AG04450 (cell line): ENCODE measurements around the gene BNIP1. TPM values are rescaled to one million over a fixed set of nuclear protein-coding genes. Genes with fewer than 3 reads are reported as not detected.

Experiments used
- CTCF ChIA-PET: fragments of 300-600, 350-600 bp; formaldehyde crosslinking; extraction: SDS; loops from one replicate; lab custom pipeline; 2022; ENCODE audit warnings: antibody characterized with exemption, inconsistent platforms; lab: Charles Lee
- POLR2A ChIA-PET: fragments of 350-600 bp; formaldehyde crosslinking; extraction: SDS; loops from one replicate; lab custom pipeline; 2021; ENCODE audit warnings: antibody characterized with exemption, inconsistent platforms; lab: Yijun Ruan, JAX
- DNase-seq: peaks from one replicate; pipeline ENCODE4 v3.0.0-alpha.2; 2011; ENCODE audit warnings: low read depth, low spot score
- H3K27ac ChIP-seq: one replicate; pipeline ENCODE4 v1.5.1; 2012; ENCODE audit warnings: low read depth, low read length, control low read depth
- H3K27me3 ChIP-seq: one replicate; pipeline ENCODE4 v1.6.0; 2012; ENCODE audit warnings: low read length; ENCODE audit not compliant: control insufficient read depth, insufficient read depth
- H3K4me3 ChIP-seq: 2 replicates; pipeline ENCODE4 v1.5.1; 2011; ENCODE audit warnings: mild to moderate bottlenecking, low read depth, low read length, control low read depth
- H3K9me3 ChIP-seq: 2 replicates; pipeline ENCODE4 v1.5.1; 2012; ENCODE audit warnings: low read length; ENCODE audit not compliant: control insufficient read depth, insufficient read depth
- CTCF ChIP-seq: IDR thresholded peaks from 2 replicates; pipeline ENCODE4 v1.5.1; 2011; ENCODE audit warnings: low read depth, low read length, control low read depth, inconsistent platforms
- polyA plus RNA-seq: library from polyadenylated mRNA; depleted of rRNA; stranded (reverse); fragments of >200 nt; gene quantifications from 2 replicates; pipeline ENCODE4 v1.2.3, GENCODE V29; 2011

Gene BNIP1
- polyA plus RNA-seq, 1 experiment: 23.5 TPM

GRCh38 chr5:173159256-173159655 is 14.9 kb downstream of the BNIP1 start:
- Histone ChIP-seq H3K27me3 (no peaks in the 10 kb centered on the region), H3K27ac (no peak overlapping the region), H3K9me3 (no peaks in the 10 kb centered on the region), H3K4me3 (no peak overlapping the region)
- CTCF ChIA-PET: interaction anchor here (1.4 kb wide), 1 partner anchor 181 kb away, joined by 5 read pairs; no protein-coding TSS in a partner anchor
- TF ChIP-seq CTCF: no peak
- POLR2A ChIA-PET: no interaction called here
- DNase-seq: no peak

DNA sequence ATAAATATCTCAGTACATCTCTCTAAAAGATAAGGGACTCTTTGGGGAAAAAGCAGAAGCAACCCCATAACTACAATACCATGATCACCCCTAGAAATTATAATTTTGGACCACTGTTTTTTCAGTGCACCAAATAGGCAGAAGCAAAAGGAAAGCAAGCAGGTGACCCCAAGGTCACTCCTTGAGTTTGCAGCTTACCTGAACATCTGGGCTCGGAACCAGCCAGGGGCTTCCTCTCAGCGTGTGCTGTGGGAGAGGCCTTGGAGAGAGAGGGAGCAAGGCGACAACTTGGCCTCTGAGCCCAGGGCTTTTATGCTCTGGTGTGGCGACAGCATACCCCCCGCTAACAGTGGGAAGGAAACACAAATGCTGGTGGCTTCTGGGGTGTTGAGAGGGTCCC is 16.8 kb downstream of the BNIP1 start:
- Histone ChIP-seq H3K9me3 (no peaks in the 10 kb centered on the region), H3K4me3 (no peak overlapping the region), H3K27me3 (no peaks in the 10 kb centered on the region), H3K27ac (no peak overlapping the region)
- TF ChIP-seq CTCF: no peak
- no peak for DNase-seq
- ChIA-PET POLR2A (no interaction called here), CTCF (no interaction called here)

GRCh38 chr5:173163219-173163618 is 18.9 kb downstream of the BNIP1 start:
- no peak overlapping the region for H3K27ac ChIP-seq
- no peak for DNase-seq
- TF ChIP-seq CTCF: no peak
- H3K4me3 ChIP-seq: no peak overlapping the region
- POLR2A ChIA-PET: no interaction called here
- CTCF ChIA-PET: interaction anchor here (0.7 kb wide), 1 partner anchor 131 kb away, joined by 3 read pairs; no protein-coding TSS in a partner anchor
- H3K9me3 ChIP-seq: no peaks in the 10 kb centered on the region
- no peaks in the 10 kb centered on the region for H3K27me3 ChIP-seq

- TF ChIP-seq CTCF: no peak
- H3K27ac ChIP-seq: no peak overlapping the region
- no peaks in the 10 kb centered on the region for H3K27me3 ChIP-seq
- H3K4me3 ChIP-seq: no peak overlapping the region
- CTCF ChIA-PET: interaction anchor here (0.5 to 1.8 kb wide), 12 partner anchors 8 to 1153 kb away, joined by 3 to 7 read pairs (median 4); partner anchors contain the start of gene BOD1
- H3K9me3 ChIP-seq: no peaks in the 10 kb centered on the region
- no peak for DNase-seq
- POLR2A ChIA-PET: interaction anchor here (0.6 kb wide), 1 partner anchor 511 kb away, joined by 6 read pairs; no protein-coding TSS in a partner anchor
These were observed 21.1 kb downstream of the BNIP1 start for GRCh38 chr5:173165177-173166016.

DNA sequence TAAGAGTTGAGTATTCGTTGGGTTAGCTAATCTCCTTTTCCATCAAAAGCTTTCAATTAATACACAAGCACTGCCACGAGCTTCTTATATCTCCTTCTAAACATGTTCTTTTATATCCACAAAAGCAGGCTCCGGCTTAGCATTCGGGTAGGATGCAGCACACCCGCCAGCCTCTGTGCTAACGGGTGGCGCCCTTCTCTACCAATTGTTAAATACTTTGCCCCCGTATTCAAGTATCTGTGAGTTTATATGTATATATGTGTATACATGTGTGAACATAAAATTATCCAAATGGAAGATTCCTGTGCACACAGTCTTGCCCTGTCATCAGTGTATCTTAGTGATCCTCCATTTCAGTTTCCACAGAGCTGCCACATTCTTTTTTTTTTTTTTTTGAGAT is 27.8 kb downstream of the BNIP1 start:
- Histone ChIP-seq H3K27me3 (peaks cover 8% of the 10 kb centered on the region), H3K9me3 (no peaks in the 10 kb centered on the region), H3K4me3 (no peak overlapping the region), H3K27ac (no peak overlapping the region)
- TF ChIP-seq CTCF: no peak
- DNase-seq: no peak
- POLR2A ChIA-PET: no interaction called here
- CTCF ChIA-PET: interaction anchor here (0.6 to 0.7 kb wide), 2 partner anchors 8 to 240 kb away, joined by 3 read pairs; no protein-coding TSS in a partner anchor
